ENCODE results near the gene LAMB1. TPM values are rescaled to one million over a fixed set of nuclear protein-coding genes. Genes with fewer than 3 reads are reported as not detected.

Gene LAMB1

GRCh38 chr7:107876916-107877315 lies 126.0 kb downstream of the LAMB1 start:
- no peak overlapping the region for H2AFZ ChIP-seq (ENCODE audit: low read depth, low read length)
- H2BK120ac ChIP-seq (ENCODE audit: low read depth, low read length), result no peak overlapping the region
- no peak overlapping the region for H3K23ac ChIP-seq (ENCODE audit: low read length in 2 of 2)
- H2AK5ac ChIP-seq (ENCODE audit: low read length, severe bottlenecking), result no peak overlapping the region
- no peak overlapping the region for H4K8ac ChIP-seq (ENCODE audit: low read length)
- H3K14ac ChIP-seq (ENCODE audit: low read length in 2 of 2), result no peak overlapping the region
- H2BK12ac ChIP-seq (ENCODE audit: low read length in 2 of 2), result no peak overlapping the region
- H3K4ac ChIP-seq (ENCODE audit: low read depth in 1 of 2, low read length in 2 of 2), result no peak overlapping the region
- no peak overlapping the region for H3K4me2 ChIP-seq (ENCODE audit: low read length, poor library complexity, severe bottlenecking)
- DNase-seq, result no peak
- H3K27ac ChIP-seq (ENCODE audit: low read length, poor library complexity, severe bottlenecking), result no peak overlapping the region
- no peaks in the 10 kb centered on the region for H3K36me3 ChIP-seq (ENCODE audit: control insufficient read depth in 1 of 2, insufficient read depth in 2 of 2, low read depth in 1 of 2, low read length in 2 of 2)
- H3K18ac ChIP-seq (ENCODE audit: low read depth in 1 of 2, low read length in 2 of 2), result no peak overlapping the region
- peaks cover 6 to 17% of the 10 kb centered on the region in 2 experiments for H3K27me3 ChIP-seq (ENCODE audit: control insufficient read depth in 1 of 2, insufficient read depth in 1 of 2, low read length in 2 of 2)
- H3K9me3 ChIP-seq (ENCODE audit: control insufficient read depth, low read length), result no peaks in the 10 kb centered on the region
- H2BK5ac ChIP-seq (ENCODE audit: low read depth, low read length, poor library complexity, severe bottlenecking), result no peak overlapping the region
- H3K4me3 ChIP-seq (ENCODE audit: insufficient read depth in 1 of 2, low read depth in 1 of 2, low read length in 2 of 2), result no peak overlapping the region
- H4K91ac ChIP-seq (ENCODE audit: low read length), result no peak overlapping the region
- no peaks in the 10 kb centered on the region for H3K79me1 ChIP-seq (replicated peaks; ENCODE audit: low read length, poor library complexity, severe bottlenecking)
- no peaks in the 10 kb centered on the region for H3K4me1 ChIP-seq (ENCODE audit: control insufficient read depth, insufficient read depth, low read depth, low read length)
- no peak overlapping the region for H2BK15ac ChIP-seq (ENCODE audit: low read depth, poor library complexity, severe bottlenecking)
- no peak overlapping the region for H3K9ac ChIP-seq (ENCODE audit: low read length)
- 89% methylated on average over 2 of the region's 2 CpGs for WGBS

- no peaks in the 10 kb centered on the region for H3K79me1 ChIP-seq (replicated peaks; ENCODE audit: low read length, poor library complexity, severe bottlenecking)
- H3K36me3 ChIP-seq (ENCODE audit: control insufficient read depth in 1 of 2, insufficient read depth in 2 of 2, low read depth in 1 of 2, low read length in 2 of 2), result no peaks in the 10 kb centered on the region
- peak overlapping the region; percentile 40 for H3K9ac ChIP-seq (ENCODE audit: low read length)
- H2BK120ac ChIP-seq (ENCODE audit: low read depth, low read length), result no peak overlapping the region
- H4K8ac ChIP-seq (ENCODE audit: low read length), result no peak overlapping the region
- no peak overlapping the region for H3K14ac ChIP-seq (ENCODE audit: low read length in 2 of 2)
- H3K27me3 ChIP-seq (ENCODE audit: control insufficient read depth in 1 of 2, insufficient read depth in 1 of 2, low read length in 2 of 2), result peaks cover 14 to 16% of the 10 kb centered on the region in 2 experiments
- no peak overlapping the region for H3K18ac ChIP-seq (ENCODE audit: low read depth in 1 of 2, low read length in 2 of 2)
- WGBS, result 67% methylated on average over 2 of the region's 6 CpGs
- H3K27ac ChIP-seq (ENCODE audit: low read length, poor library complexity, severe bottlenecking), result no peak overlapping the region
- no peak overlapping the region for H3K4me2 ChIP-seq (ENCODE audit: low read length, poor library complexity, severe bottlenecking)
- no peak overlapping the region for H2BK5ac ChIP-seq (ENCODE audit: low read depth, low read length, poor library complexity, severe bottlenecking)
- no peak overlapping the region for H2BK15ac ChIP-seq (ENCODE audit: low read depth, poor library complexity, severe bottlenecking)
- no peaks in the 10 kb centered on the region for H3K4me1 ChIP-seq (ENCODE audit: control insufficient read depth, insufficient read depth, low read depth, low read length)
- H3K4ac ChIP-seq (ENCODE audit: low read depth in 1 of 2, low read length in 2 of 2), result no peak overlapping the region
- H2BK12ac ChIP-seq (ENCODE audit: low read length in 2 of 2), result no peak overlapping the region
- peak; percentile 70 for DNase-seq
- no peaks in the 10 kb centered on the region for H3K9me3 ChIP-seq (ENCODE audit: control insufficient read depth, low read length)
- no peak overlapping the region for H4K91ac ChIP-seq (ENCODE audit: low read length)
- H2AK5ac ChIP-seq (ENCODE audit: low read length, severe bottlenecking), result no peak overlapping the region
- no peak overlapping the region for H3K4me3 ChIP-seq (ENCODE audit: insufficient read depth in 1 of 2, low read depth in 1 of 2, low read length in 2 of 2)
- no peak overlapping the region for H3K23ac ChIP-seq (ENCODE audit: low read length in 2 of 2)
- no peak overlapping the region for H2AFZ ChIP-seq (ENCODE audit: low read depth, low read length)
These were observed 128.1 kb downstream of the LAMB1 start for GRCh38 chr7:107874605-107875446.

- Histone ChIP-seq H4K91ac (ENCODE audit: low read length) (no peak overlapping the region), H3K4ac (ENCODE audit: low read depth in 1 of 2, low read length in 2 of 2) (no peak overlapping the region), H3K18ac (ENCODE audit: low read depth in 1 of 2, low read length in 2 of 2) (no peak overlapping the region), H2BK5ac (ENCODE audit: low read depth, low read length, poor library complexity, severe bottlenecking) (no peak overlapping the region), H2BK120ac (ENCODE audit: low read depth, low read length) (no peak overlapping the region), H3K27ac (ENCODE audit: low read length, poor library complexity, severe bottlenecking) (no peak overlapping the region), H3K4me3 (ENCODE audit: insufficient read depth in 1 of 2, low read depth in 1 of 2, low read length in 2 of 2) (no peak overlapping the region), H3K79me1 (replicated peaks; ENCODE audit: low read length, poor library complexity, severe bottlenecking) (no peaks in the 10 kb centered on the region), H3K36me3 (ENCODE audit: control insufficient read depth in 1 of 2, insufficient read depth in 2 of 2, low read depth in 1 of 2, low read length in 2 of 2) (no peaks in the 10 kb centered on the region), H3K4me1 (ENCODE audit: control insufficient read depth, insufficient read depth, low read depth, low read length) (no peaks in the 10 kb centered on the region), H3K9ac (ENCODE audit: low read length) (peak overlapping the region; percentile 40), H3K23ac (ENCODE audit: low read length in 2 of 2) (no peak overlapping the region), H3K9me3 (ENCODE audit: control insufficient read depth, low read length) (no peaks in the 10 kb centered on the region), H3K14ac (ENCODE audit: low read length in 2 of 2) (no peak overlapping the region), H3K4me2 (ENCODE audit: low read length, poor library complexity, severe bottlenecking) (no peak overlapping the region), H3K27me3 (ENCODE audit: control insufficient read depth in 1 of 2, insufficient read depth in 1 of 2, low read length in 2 of 2) (peaks cover 14 to 16% of the 10 kb centered on the region in 2 experiments), H2AFZ (ENCODE audit: low read depth, low read length) (no peak overlapping the region), H2AK5ac (ENCODE audit: low read length, severe bottlenecking) (no peak overlapping the region), H2BK15ac (ENCODE audit: low read depth, poor library complexity, severe bottlenecking) (no peak overlapping the region), H2BK12ac (ENCODE audit: low read length in 2 of 2) (no peak overlapping the region), H4K8ac (ENCODE audit: low read length) (no peak overlapping the region)
- WGBS, result 60% methylated on average over 2 of the region's 2 CpGs
- DNase-seq, result no peak
These were observed 128.8 kb downstream of the LAMB1 start for GRCh38 chr7:107874111-107874510.

Small RNAs within 50 kb of the gene (small RNA-seq; reads per million reads assigned to genes)
- gene RF00012 (ENCODE audit: low read depth), result not detected
